ENCODE data around the gene KCTD1. TPM values are rescaled to one million over a fixed set of nuclear protein-coding genes. Genes with fewer than 3 reads are reported as not detected.

KCTD1 gene
- total and polyA plus RNA-seq, 10 of the 15 experiments (the other 5 are each of a cell fraction or from before 2014, with no cell fraction given) = 1.5 to 13.4 (median 5.5) TPM

- no TSS peak for BruUV-seq (replicated peaks)
- ChIA-PET CTCF (interaction anchor here (0.7 kb wide), 1 partner anchor 10 kb away, joined by 4 read pairs; no protein-coding TSS in a partner anchor), SMC1A (ENCODE audit: uncharacterized antibody, unreplicated experiment) (no interaction called here), RAD21 (ENCODE audit: unreplicated experiment) (no interaction called here), POLR2A (interaction anchor here (0.6 to 0.9 kb wide), 2 partner anchors 8 to 12 kb away, joined by 3 read pairs; no protein-coding TSS in a partner anchor)
- 56% methylated on average over 1 of the region's 1 CpG for WGBS (ENCODE audit: insufficient coverage, insufficient replicate concordance, low lambda C conversion rate, missing lambda C conversion rate)
- Histone ChIP-seq H3K27ac (ENCODE audit: control insufficient read depth, insufficient read depth) (no peak overlapping the region), H3K4me1 (ENCODE audit: control insufficient read depth, insufficient read depth, low read length) (no peaks in the 10 kb centered on the region), H3K79me2 (ENCODE audit: control insufficient read depth, insufficient read depth, low read length) (no peaks in the 10 kb centered on the region), H3K9ac (ENCODE audit: control insufficient read depth, insufficient read depth, low read length) (no peak overlapping the region), H3K36me3 (ENCODE audit: control insufficient read depth in 2 of 2, insufficient read depth in 2 of 2, low read length in 1 of 2) (no peaks in the 10 kb centered on the region), H3K9me3 (replicated peaks; ENCODE audit: control insufficient read depth, insufficient read depth, low read length) (no peaks in the 10 kb centered on the region), H4K20me1 (ENCODE audit: control insufficient read depth, insufficient read depth) (no peaks in the 10 kb centered on the region), H3K4me2 (ENCODE audit: control insufficient read depth, insufficient read depth) (no peak overlapping the region), H3K4me3 (no peak overlapping the region), H3K27me3 (replicated peaks in 1 of 2; ENCODE audit: control insufficient read depth in 2 of 2, insufficient read depth in 2 of 2, low read length in 1 of 2) (no peaks in the 10 kb centered on the region), H2AFZ (ENCODE audit: control insufficient read depth, low read depth, low read length) (no peak overlapping the region)
- intact Hi-C loops (cut with micrococcal nuclease; ENCODE audit: unreplicated experiment) (no loop called here), in situ Hi-C loops (cut with MboI) (no loop called here)
- FAIRE-seq = no peak
- DNase-seq (ENCODE audit: low read depth, low spot score) = no peak
- ATAC-seq = no peak
- TF ChIP-seq SUZ12 (IDR thresholded peaks at IDR 0.05; ENCODE audit: unreplicated experiment) (no peak), E4F1 (IDR thresholded peaks at IDR 0.05; ENCODE audit: borderline replicate concordance, partially characterized antibody) (no peak), RB1 (IDR thresholded peaks at IDR 0.05; ENCODE audit: borderline replicate concordance) (no peak), MYB (IDR thresholded peaks at IDR 0.05; ENCODE audit: borderline replicate concordance, low read depth, low read length) (no peak), CUX1 (IDR thresholded peaks at IDR 0.05; ENCODE audit: insufficient replicate concordance, low read depth, low read length) (no peak), MEF2A (IDR thresholded peaks at IDR 0.05; ENCODE audit: insufficient read depth, low read depth, low read length) (no peak), TBL1XR1 (IDR thresholded peaks at IDR 0.05; ENCODE audit: low read depth, low read length) (no peak), IRF4 (IDR thresholded peaks at IDR 0.05; ENCODE audit: low read depth, low read length) (no peak), FOXK2 (IDR thresholded peaks at IDR 0.05) (no peak), IKZF1 (conservative IDR thresholded peaks at IDR 0.05) (no peak), CHD1 (IDR thresholded peaks at IDR 0.05; ENCODE audit: low read depth, low read length) (no peak), POU2F2 (IDR thresholded peaks at IDR 0.05; ENCODE audit: borderline replicate concordance, low read depth, low read length) (no peak)
- TF ChIP-seq, protein P1, sequence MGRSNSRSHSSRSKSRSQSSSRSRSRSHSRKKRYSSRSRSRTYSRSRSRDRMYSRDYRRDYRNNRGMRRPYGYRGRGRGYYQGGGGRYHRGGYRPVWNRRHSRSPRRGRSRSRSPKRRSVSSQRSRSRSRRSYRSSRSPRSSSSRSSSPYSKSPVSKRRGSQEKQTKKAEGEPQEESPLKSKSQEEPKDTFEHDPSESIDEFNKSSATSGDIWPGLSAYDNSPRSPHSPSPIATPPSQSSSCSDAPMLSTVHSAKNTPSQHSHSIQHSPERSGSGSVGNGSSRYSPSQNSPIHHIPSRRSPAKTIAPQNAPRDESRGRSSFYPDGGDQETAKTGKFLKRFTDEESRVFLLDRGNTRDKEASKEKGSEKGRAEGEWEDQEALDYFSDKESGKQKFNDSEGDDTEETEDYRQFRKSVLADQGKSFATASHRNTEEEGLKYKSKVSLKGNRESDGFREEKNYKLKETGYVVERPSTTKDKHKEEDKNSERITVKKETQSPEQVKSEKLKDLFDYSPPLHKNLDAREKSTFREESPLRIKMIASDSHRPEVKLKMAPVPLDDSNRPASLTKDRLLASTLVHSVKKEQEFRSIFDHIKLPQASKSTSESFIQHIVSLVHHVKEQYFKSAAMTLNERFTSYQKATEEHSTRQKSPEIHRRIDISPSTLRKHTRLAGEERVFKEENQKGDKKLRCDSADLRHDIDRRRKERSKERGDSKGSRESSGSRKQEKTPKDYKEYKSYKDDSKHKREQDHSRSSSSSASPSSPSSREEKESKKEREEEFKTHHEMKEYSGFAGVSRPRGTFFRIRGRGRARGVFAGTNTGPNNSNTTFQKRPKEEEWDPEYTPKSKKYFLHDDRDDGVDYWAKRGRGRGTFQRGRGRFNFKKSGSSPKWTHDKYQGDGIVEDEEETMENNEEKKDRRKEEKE (IDR thresholded peaks at IDR 0.05) = no peak
These were observed 51.8 kb downstream of the KCTD1 start for GRCh38 chr18:26496528-26496927.
